D721Med (cell line): ENCODE data around the gene SBF2.

ENCODE experiments used
- DNase-seq: peaks from one replicate; pipeline ENCODE4 v3.0.0; 2011; ENCODE audit warnings: low spot score; ENCODE audit not compliant: insufficient read length
- FAIRE-seq: peaks from 2 replicates; lab custom pipeline; 2011; peaks lifted over from hg19 to GRCh38; lab: Jason Lieb, UNC
- CTCF ChIP-seq: IDR thresholded peaks from 2 replicates; pipeline ENCODE4 v1.5.1; 2012; ENCODE audit warnings: mild to moderate bottlenecking, control low read depth; ENCODE audit not compliant: insufficient read depth; ENCODE audit errors: missing control alignments

Gene SBF2

GRCh38 chr11:9982127-9982795 lies 311.8 kb downstream of the SBF2 start:
- TF ChIP-seq CTCF: no peak
- FAIRE-seq: no peak
- DNase-seq: no peak

GRCh38 chr11:9980931-9981330 lies 313.1 kb downstream of the SBF2 start:
- TF ChIP-seq CTCF: no peak
- no peak for FAIRE-seq
- DNase-seq: no peak

GRCh38 chr11:9977554-9977953 lies 316.5 kb downstream of the SBF2 start:
- DNase-seq (no peak), FAIRE-seq (no peak)
- no peak for TF ChIP-seq CTCF

GRCh38 chr11:9974375-9974774 lies 319.6 kb downstream of the SBF2 start:
- no peak for TF ChIP-seq CTCF
- FAIRE-seq (no peak), DNase-seq (no peak)

- FAIRE-seq: no peak
Measured at GRCh38 chr11:9973921-9974320, 320.1 kb downstream of the SBF2 start.

GRCh38 chr11:9972989-9973388 lies 321.0 kb downstream of the SBF2 start:
- peak; percentile 79 for TF ChIP-seq CTCF
- DNase-seq (no peak), FAIRE-seq (no peak)

More at GRCh38 chr11:9973921-9974320, 320.1 kb downstream of the SBF2 start:
- no peak for TF ChIP-seq CTCF
- no peak for DNase-seq

- no peak for DNase-seq
- FAIRE-seq: no peak
- no peak for TF ChIP-seq CTCF
Measured at GRCh38 chr11:9971894-9972293, 322.1 kb downstream of the SBF2 start.
